HEK293 (cell line): Measurements from ENCODE around the gene DMPK.
A peak's percentile ranks its signal among the peaks of the same experiment; 100 is the strongest.

Experiments
- CTCF ChIA-PET: fragments of 350-600 bp; formaldehyde crosslinking; extraction: SDS; loops from one replicate; lab custom pipeline; 2021; ENCODE audit warnings: antibody characterized with exemption; lab: Yijun Ruan, JAX
- POLR2A ChIA-PET: fragments of 300-600 bp; formaldehyde crosslinking; extraction: SDS; loops from one replicate; lab custom pipeline; 2020; ENCODE audit warnings: antibody characterized with exemption, inconsistent platforms; lab: Yijun Ruan, JAX
- H3K27ac ChIP-seq: fragments of 200-500 bp; sonication (Bioruptor generic); 2 replicates; pipeline ENCODE4 v1.5.1; 2014; ENCODE audit warnings: low read depth, low read length, control low read depth, inconsistent platforms; ENCODE audit errors: extremely low read depth
- H3K36me3 ChIP-seq, 2 experiments: fragments of 200-500 bp in 1 of 2; sonication (Bioruptor generic) in 1 of 2; 1 replicate in 1 of 2; 2 replicates in 1 of 2; pipeline ENCODE4 v1.5.1; 2014 to 2017; ENCODE audit warnings: inconsistent platforms in 2 of 2, low read length in 2 of 2; ENCODE audit not compliant: control insufficient read depth in 2 of 2, insufficient read depth in 1 of 2
- H3K4me1 ChIP-seq: fragments of 200-500 bp; sonication (Bioruptor generic); 2 replicates; pipeline ENCODE4 v1.5.1; 2014; ENCODE audit warnings: mild to moderate bottlenecking, low read length, inconsistent platforms; ENCODE audit not compliant: control insufficient read depth, insufficient read depth
- H3K4me3 ChIP-seq: 2 replicates; pipeline ENCODE4 v1.5.1; 2011; ENCODE audit warnings: low read depth, mild to moderate bottlenecking, control low read depth, low read length, moderate library complexity
- H3K9me3 ChIP-seq: fragments of 200-500 bp; sonication (Bioruptor generic); 2 replicates; pipeline ENCODE4 v1.5.1; 2014; ENCODE audit warnings: low read depth, low read length, inconsistent platforms; ENCODE audit not compliant: control insufficient read depth, insufficient read depth
- EGR2 ChIP-seq: fragments of 450-650 bp; formaldehyde crosslinking; IDR thresholded peaks from 2 replicates; pipeline ENCODE4 v1.5.1; 2016; ENCODE audit warnings: low read depth, missing biosample characterization, missing genetic modification characterization
- GLIS1 ChIP-seq: fragments of 450-650 bp; formaldehyde crosslinking; IDR thresholded peaks from 2 replicates; pipeline ENCODE4 v1.5.1; 2016; ENCODE audit warnings: missing biosample characterization, missing genetic modification characterization
- HOXA7 ChIP-seq: sonication (generic); formaldehyde crosslinking; IDR thresholded peaks from 2 replicates; pipeline ENCODE4 v1.8.1; 2022; ENCODE audit warnings: missing genetic modification reagents, borderline replicate concordance
- KLF1 ChIP-seq: fragments of 450-650 bp; formaldehyde crosslinking; IDR thresholded peaks from 2 replicates; pipeline ENCODE4 v1.5.1; 2016; ENCODE audit warnings: missing biosample characterization, missing genetic modification characterization
- KLF8 ChIP-seq: fragments of 450-650 bp; formaldehyde crosslinking; IDR thresholded peaks from 2 replicates; pipeline ENCODE4 v1.5.1; 2016; ENCODE audit warnings: missing biosample characterization, missing genetic modification characterization
- SP3 ChIP-seq: fragments of 450-650 bp; formaldehyde crosslinking; IDR thresholded peaks from 2 replicates; pipeline ENCODE4 v1.5.1; 2016; ENCODE audit warnings: missing biosample characterization, missing genetic modification characterization
- YY1 ChIP-seq: fragments of 450-650 bp; formaldehyde crosslinking; IDR thresholded peaks from 2 replicates; pipeline ENCODE4 v1.5.1; 2018; ENCODE audit warnings: missing biosample characterization, missing genetic modification characterization
- ZBTB8A ChIP-seq: fragments of 450-650 bp; formaldehyde crosslinking; IDR thresholded peaks from 2 replicates; pipeline ENCODE4 v1.5.1; 2016; ENCODE audit warnings: missing biosample characterization, missing genetic modification characterization
- ZFP41 ChIP-seq: fragments of 450-650 bp; formaldehyde crosslinking; IDR thresholded peaks from 2 replicates; pipeline ENCODE4 v1.5.1; 2016; ENCODE audit warnings: missing biosample characterization, missing genetic modification characterization, borderline replicate concordance
- ZFP69B ChIP-seq: fragments of 450-650 bp; formaldehyde crosslinking; IDR thresholded peaks from 2 replicates; pipeline ENCODE4 v1.5.1; 2016; ENCODE audit warnings: missing biosample characterization, missing genetic modification characterization
- ZNF184 ChIP-seq: fragments of 450-650 bp; IDR thresholded peaks from 2 replicates; pipeline ENCODE4 v1.5.1; 2018; ENCODE audit warnings: missing biosample characterization, mild to moderate bottlenecking, missing genetic modification characterization
- ZNF211 ChIP-seq: fragments of 450-650 bp; formaldehyde crosslinking; IDR thresholded peaks from 2 replicates; pipeline ENCODE4 v1.5.1; 2016; ENCODE audit warnings: low read depth, missing biosample characterization, missing genetic modification characterization
- ZNF266 ChIP-seq: fragments of 450-650 bp; formaldehyde crosslinking; IDR thresholded peaks from 2 replicates; pipeline ENCODE4 v1.5.1; 2016; ENCODE audit warnings: missing biosample characterization, missing genetic modification characterization, low read depth
- ZNF292 ChIP-seq: fragments of 450-650 bp; formaldehyde crosslinking; IDR thresholded peaks from 2 replicates; pipeline ENCODE4 v1.5.1; 2016; ENCODE audit warnings: low read depth, missing biosample characterization, missing genetic modification characterization, borderline replicate concordance
- ZNF391 ChIP-seq: fragments of 450-650 bp; formaldehyde crosslinking; IDR thresholded peaks from 2 replicates; pipeline ENCODE4 v1.5.1; 2016; ENCODE audit warnings: low read depth, missing biosample characterization, missing genetic modification characterization, borderline replicate concordance
- ZNF626 ChIP-seq: fragments of 450-650 bp; sonication (Bioruptor Pico); formaldehyde crosslinking; IDR thresholded peaks from 2 replicates; pipeline ENCODE4 v1.5.1; 2018; ENCODE audit warnings: missing biosample characterization, missing genetic modification characterization, inconsistent platforms
- ZNF660 ChIP-seq: fragments of 450-650 bp; IDR thresholded peaks from 2 replicates; pipeline ENCODE4 v1.5.1; 2018; ENCODE audit warnings: missing biosample characterization, mild to moderate bottlenecking, missing genetic modification characterization
- ZSCAN23 ChIP-seq: fragments of 450-650 bp; formaldehyde crosslinking; IDR thresholded peaks from 2 replicates; pipeline ENCODE4 v1.5.1; 2016; ENCODE audit warnings: missing biosample characterization, missing genetic modification characterization
- TF ChIP-seq, protein P1 (sequence below): IDR thresholded peaks from 2 replicates; pipeline ENCODE4 v1.6.1; 2011; ENCODE audit warnings: mild to moderate bottlenecking, low read depth, low read length, borderline replicate concordance
- TF ChIP-seq, protein P2 (sequence below): fragments of 450-650 bp; formaldehyde crosslinking; IDR thresholded peaks from 2 replicates; pipeline ENCODE4 v1.5.1; 2016; ENCODE audit warnings: missing biosample characterization, missing genetic modification characterization
- TF ChIP-seq, protein P3 (sequence below): fragments of 450-650 bp; formaldehyde crosslinking; conservative IDR thresholded peaks from 2 replicates; pipeline ENCODE4 v1.5.1; 2016; ENCODE audit warnings: low read depth, missing biosample characterization, missing genetic modification characterization
- TF ChIP-seq, protein P4 (sequence below): fragments of 450-650 bp; formaldehyde crosslinking; IDR thresholded peaks from 2 replicates; pipeline ENCODE4 v1.5.1; 2016; ENCODE audit warnings: missing biosample characterization, missing genetic modification characterization
- TF ChIP-seq, protein P5 (sequence below): fragments of 450-650 bp; formaldehyde crosslinking; IDR thresholded peaks from 2 replicates; pipeline ENCODE4 v1.5.1; 2016; ENCODE audit warnings: missing biosample characterization, missing genetic modification characterization
- TF ChIP-seq, protein P6 (sequence below): sonication (generic); formaldehyde crosslinking; IDR thresholded peaks from 2 replicates; pipeline ENCODE4 v1.8.1; 2022; ENCODE audit warnings: mild to moderate bottlenecking, moderate library complexity, missing genetic modification reagents

Gene DMPK

DNA sequence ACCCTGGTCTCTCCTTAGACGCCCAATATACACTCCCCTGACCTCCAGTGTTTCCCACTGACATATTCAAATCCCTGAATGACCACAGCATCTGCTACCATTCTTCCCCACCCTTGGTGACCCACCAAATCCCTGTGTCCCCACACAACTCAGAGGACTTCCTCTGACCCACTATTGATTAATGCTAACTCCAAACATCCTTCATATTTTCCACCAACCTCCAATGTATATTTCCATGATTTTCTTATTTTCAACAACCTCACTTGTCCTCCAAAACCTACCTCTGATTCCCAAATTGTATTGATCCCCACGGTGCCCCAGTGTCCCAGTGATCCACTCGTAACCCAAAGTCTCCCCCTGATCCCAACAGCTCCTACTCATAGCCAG is 10.9 kb upstream of the DMPK start (continued):
- TF ChIP-seq ZNF266 (tag by site-specific recombination) (no peak), ZNF660 (tag by site-specific recombination) (no peak), ZNF211 (tag by site-specific recombination) (no peak), ZNF292 (tag by site-specific recombination) (no peak), ZFP69B (tag by site-specific recombination) (0 out of 2 replicates have a peak, but pooled peaks have one; percentile 16), ZSCAN23 (tag by site-specific recombination) (no peak)

DNA sequence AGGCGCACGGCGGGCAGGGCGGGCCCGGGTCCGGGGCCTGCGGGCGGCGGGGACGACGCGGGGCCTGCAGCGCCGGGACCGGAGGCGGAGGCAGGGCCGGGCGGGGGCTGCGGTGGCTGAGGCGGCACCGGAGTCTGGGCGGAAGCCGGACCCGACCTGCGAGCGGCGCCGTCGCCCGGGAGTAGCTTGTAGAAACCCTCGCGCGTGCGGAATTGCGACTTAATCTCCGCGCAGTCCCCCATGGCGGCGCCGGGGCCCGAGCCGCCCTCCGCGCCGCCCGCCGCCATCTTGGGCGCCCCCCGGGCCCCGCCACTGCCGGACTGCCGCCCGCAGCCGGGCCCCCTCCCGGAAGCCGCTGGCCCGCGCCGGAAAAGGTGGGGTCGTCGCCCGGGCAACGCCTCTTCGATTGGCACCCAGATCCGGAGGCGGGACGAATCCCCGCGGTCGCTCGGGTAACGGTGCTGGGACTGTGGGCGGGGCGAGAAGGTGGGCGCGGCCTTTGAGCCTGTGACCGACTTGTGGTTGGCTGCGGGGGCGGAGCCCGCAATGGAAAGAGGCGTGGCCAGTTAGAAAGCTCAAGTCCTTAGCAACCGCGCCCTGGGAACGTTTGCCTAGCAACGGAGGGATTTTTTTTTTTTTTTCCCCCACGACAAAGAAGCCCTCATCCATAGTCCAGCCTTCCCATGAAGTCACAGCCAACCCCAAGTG is 10.3 kb upstream of the DMPK start, which contains the start of gene DMWD:
Gene DMWD, minus strand, starts transcription at position 376 of the 708 bp plus-strand sequence. Its CDS starts 89 bp downstream, at position 287.
- Histone ChIP-seq H3K9me3 (no peaks in the 10 kb centered on the region), H3K4me3 (peak within 1 kb of the TSS; percentile 86), H3K36me3 (peaks cover 26 to 29% of the 10 kb centered on the region in 2 experiments), H3K27ac (peak within 1 kb of the TSS; percentile 96), H3K4me1 (peaks cover 13% of the 10 kb centered on the region)
- POLR2A ChIA-PET = interaction anchor here (0.6 to 2.2 kb wide), 14 partner anchors 10 to 338 kb away, joined by 3 to 40 read pairs (median 4); partner anchors contain the start of genes DMPK, QPCTL, RSPH6A and SIX5
- CTCF ChIA-PET = interaction anchor here (0.6 to 2.3 kb wide), 7 partner anchors 9 to 98 kb away, joined by 3 to 18 read pairs (median 3); partner anchors contain the start of genes DMPK and SIX5
- TF ChIP-seq KLF1 (tag by site-specific recombination) (0 out of 2 replicates have a peak, but pooled peaks have one; percentile 16), ZFP41 (tag by site-specific recombination) (no peak), KLF8 (tag by site-specific recombination) (0 out of 2 replicates have a peak, but pooled peaks have one; percentile 26), ZBTB8A (tag by site-specific recombination) (peak; percentile 15; the same call in 1 of the 2 replicates), ZNF184 (no peak), ZNF391 (tag by site-specific recombination) (no peak), GLIS1 (tag by site-specific recombination) (peak; percentile 16; the same call in 1 of the 2 replicates), ZNF626 (tag by site-specific recombination) (no peak; the same call in 1 of the 2 replicates), HOXA7 (CRISPR knock-in tag) (no peak), SP3 (peak; percentile 88), EGR2 (tag by site-specific recombination) (peak; percentile 83; the same call in 1 of the 2 replicates), ZNF660 (tag by site-specific recombination) (0 out of 2 replicates have a peak, but pooled peaks have one; percentile 20), YY1 (tag by site-specific recombination) (no peak; the same call in 1 of the 2 replicates)
- TF ChIP-seq, protein P1, sequence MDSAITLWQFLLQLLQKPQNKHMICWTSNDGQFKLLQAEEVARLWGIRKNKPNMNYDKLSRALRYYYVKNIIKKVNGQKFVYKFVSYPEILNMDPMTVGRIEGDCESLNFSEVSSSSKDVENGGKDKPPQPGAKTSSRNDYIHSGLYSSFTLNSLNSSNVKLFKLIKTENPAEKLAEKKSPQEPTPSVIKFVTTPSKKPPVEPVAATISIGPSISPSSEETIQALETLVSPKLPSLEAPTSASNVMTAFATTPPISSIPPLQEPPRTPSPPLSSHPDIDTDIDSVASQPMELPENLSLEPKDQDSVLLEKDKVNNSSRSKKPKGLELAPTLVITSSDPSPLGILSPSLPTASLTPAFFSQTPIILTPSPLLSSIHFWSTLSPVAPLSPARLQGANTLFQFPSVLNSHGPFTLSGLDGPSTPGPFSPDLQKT = peak; percentile 28; the same call in 1 of the 2 replicates
- TF ChIP-seq, protein P2, sequence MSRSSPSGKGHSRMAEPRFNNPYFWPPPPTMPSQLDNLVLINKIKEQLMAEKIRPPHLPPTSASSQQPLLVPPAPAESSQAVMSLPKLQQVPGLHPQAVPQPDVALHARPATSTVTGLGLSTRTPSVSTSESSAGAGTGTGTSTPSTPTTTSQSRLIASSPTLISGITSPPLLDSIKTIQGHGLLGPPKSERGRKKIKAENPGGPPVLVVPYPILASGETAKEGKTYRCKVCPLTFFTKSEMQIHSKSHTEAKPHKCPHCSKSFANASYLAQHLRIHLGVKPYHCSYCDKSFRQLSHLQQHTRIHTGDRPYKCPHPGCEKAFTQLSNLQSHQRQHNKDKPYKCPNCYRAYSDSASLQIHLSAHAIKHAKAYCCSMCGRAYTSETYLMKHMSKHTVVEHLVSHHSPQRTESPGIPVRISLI (tag by site-specific recombination) = peak; percentile 91
- TF ChIP-seq, protein P3, sequence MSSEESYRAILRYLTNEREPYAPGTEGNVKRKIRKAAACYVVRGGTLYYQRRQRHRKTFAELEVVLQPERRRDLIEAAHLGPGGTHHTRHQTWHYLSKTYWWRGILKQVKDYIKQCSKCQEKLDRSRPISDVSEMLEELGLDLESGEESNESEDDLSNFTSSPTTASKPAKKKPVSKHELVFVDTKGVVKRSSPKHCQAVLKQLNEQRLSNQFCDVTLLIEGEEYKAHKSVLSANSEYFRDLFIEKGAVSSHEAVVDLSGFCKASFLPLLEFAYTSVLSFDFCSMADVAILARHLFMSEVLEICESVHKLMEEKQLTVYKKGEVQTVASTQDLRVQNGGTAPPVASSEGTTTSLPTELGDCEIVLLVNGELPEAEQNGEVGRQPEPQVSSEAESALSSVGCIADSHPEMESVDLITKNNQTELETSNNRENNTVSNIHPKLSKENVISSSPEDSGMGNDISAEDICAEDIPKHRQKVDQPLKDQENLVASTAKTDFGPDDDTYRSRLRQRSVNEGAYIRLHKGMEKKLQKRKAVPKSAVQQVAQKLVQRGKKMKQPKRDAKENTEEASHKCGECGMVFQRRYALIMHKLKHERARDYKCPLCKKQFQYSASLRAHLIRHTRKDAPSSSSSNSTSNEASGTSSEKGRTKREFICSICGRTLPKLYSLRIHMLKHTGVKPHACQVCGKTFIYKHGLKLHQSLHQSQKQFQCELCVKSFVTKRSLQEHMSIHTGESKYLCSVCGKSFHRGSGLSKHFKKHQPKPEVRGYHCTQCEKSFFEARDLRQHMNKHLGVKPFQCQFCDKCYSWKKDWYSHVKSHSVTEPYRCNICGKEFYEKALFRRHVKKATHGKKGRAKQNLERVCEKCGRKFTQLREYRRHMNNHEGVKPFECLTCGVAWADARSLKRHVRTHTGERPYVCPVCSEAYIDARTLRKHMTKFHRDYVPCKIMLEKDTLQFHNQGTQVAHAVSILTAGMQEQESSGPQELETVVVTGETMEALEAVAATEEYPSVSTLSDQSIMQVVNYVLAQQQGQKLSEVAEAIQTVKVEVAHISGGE (tag by site-specific recombination) = peak; percentile 54
- TF ChIP-seq, protein P4, sequence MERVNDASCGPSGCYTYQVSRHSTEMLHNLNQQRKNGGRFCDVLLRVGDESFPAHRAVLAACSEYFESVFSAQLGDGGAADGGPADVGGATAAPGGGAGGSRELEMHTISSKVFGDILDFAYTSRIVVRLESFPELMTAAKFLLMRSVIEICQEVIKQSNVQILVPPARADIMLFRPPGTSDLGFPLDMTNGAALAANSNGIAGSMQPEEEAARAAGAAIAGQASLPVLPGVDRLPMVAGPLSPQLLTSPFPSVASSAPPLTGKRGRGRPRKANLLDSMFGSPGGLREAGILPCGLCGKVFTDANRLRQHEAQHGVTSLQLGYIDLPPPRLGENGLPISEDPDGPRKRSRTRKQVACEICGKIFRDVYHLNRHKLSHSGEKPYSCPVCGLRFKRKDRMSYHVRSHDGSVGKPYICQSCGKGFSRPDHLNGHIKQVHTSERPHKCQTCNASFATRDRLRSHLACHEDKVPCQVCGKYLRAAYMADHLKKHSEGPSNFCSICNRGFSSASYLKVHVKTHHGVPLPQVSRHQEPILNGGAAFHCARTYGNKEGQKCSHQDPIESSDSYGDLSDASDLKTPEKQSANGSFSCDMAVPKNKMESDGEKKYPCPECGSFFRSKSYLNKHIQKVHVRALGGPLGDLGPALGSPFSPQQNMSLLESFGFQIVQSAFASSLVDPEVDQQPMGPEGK (tag by site-specific recombination) = peak; percentile 36; the same call in 1 of the 2 replicates
- TF ChIP-seq, protein P5, sequence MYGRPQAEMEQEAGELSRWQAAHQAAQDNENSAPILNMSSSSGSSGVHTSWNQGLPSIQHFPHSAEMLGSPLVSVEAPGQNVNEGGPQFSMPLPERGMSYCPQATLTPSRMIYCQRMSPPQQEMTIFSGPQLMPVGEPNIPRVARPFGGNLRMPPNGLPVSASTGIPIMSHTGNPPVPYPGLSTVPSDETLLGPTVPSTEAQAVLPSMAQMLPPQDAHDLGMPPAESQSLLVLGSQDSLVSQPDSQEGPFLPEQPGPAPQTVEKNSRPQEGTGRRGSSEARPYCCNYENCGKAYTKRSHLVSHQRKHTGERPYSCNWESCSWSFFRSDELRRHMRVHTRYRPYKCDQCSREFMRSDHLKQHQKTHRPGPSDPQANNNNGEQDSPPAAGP (tag by site-specific recombination) = no peak
- TF ChIP-seq, protein P6, sequence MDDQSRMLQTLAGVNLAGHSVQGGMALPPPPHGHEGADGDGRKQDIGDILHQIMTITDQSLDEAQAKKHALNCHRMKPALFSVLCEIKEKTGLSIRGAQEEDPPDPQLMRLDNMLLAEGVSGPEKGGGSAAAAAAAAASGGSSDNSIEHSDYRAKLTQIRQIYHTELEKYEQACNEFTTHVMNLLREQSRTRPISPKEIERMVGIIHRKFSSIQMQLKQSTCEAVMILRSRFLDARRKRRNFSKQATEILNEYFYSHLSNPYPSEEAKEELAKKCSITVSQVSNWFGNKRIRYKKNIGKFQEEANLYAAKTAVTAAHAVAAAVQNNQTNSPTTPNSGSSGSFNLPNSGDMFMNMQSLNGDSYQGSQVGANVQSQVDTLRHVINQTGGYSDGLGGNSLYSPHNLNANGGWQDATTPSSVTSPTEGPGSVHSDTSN = peak; percentile 46; the same call in 1 of the 2 replicates
